Myocyte (in vitro differentiated cells): Measurements from ENCODE around the gene KRT77. TPM values are rescaled to one million over a fixed set of nuclear protein-coding genes. Genes with fewer than 3 reads are reported as not detected.

ENCODE experiments used
- DNase-seq: peaks from one replicate; pipeline ENCODE4 v3.0.0-alpha.2; 2012; ENCODE audit warnings: low read depth
- total RNA-seq: library from RNA; depleted of rRNA; stranded (reverse); fragments of >200 nt; gene quantifications from 2 replicates; pipeline ENCODE4 v1.2.3, GENCODE V29; 2014

Gene KRT77
- total RNA-seq, 1 donor from 2014 or later: not detected

DNA sequence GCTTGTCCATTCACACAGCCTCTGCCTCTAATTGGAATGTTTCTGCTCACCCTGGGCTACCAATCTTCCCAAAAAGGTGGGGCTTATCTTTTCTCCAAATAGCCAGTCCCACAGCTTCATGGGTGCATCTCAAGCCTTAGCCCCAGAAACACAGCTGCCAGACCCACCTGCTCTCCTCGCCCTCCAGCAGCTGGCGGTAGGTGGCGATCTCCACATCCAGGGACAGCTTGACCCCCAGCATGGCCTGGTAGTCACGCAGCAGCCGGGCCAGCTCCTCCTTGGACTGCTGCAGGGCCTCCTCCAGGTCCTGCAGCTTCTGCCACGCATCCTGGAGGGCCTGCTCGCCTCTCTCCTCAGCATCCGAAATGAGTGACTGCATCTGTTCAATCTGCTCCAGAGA is 11.1 kb downstream of the KRT77 start:
- no peak for DNase-seq

DNA sequence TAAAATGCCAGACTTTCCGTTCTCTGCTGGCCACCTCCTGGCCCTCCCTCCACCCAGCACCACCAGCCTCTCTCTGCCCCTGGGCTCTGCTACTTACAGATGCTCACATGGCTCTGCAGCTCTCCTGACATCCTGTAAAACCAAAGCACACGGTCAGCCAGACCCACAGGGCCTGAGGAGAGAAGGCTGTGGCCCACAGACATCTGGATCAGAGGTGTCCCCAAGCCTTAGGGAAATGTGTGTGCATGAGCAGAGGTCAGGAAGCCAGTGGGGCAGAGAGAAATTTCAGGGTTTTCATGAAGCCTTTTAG is 11.5 kb downstream of the KRT77 start:
- DNase-seq: no peak

- DNase-seq: no peak
These were observed 12.1 kb downstream of the KRT77 start for GRCh38 chr12:52691076-52691840.

DNA sequence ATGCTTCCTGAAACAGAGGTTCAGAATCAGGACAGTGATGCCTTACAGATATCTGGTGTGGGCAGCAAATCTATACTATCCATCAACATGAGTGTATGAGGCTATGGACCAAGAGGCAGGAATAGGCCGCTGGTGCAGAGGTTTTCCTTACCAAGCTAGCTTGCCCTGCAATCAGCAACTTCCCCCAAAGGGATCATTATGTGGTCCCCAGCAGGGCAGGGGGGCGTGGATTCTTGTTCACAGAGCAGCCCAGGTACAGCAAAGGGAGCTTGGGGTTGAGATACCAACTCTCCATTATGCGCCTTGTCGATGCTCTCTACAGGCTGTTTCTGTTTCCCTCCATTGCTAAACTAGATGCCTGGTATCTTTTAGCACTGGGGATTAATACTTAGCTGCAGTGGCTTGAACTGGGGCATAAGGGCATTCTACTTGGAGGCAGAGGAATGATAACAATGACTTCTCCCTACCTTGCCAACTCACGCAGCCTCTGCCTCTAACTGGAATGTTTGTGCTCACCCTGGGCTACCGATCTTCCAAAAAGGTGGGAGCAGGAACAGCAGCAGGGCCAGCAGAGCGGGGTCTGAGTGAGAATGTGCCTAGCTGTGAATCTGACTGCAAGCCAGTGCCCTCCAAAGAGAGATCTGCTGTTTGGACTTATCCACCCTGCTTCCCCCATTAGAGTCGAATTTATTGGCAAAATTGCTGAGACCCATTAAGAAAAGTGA is 12.8 kb downstream of the KRT77 start:
- no peak for DNase-seq

DNA sequence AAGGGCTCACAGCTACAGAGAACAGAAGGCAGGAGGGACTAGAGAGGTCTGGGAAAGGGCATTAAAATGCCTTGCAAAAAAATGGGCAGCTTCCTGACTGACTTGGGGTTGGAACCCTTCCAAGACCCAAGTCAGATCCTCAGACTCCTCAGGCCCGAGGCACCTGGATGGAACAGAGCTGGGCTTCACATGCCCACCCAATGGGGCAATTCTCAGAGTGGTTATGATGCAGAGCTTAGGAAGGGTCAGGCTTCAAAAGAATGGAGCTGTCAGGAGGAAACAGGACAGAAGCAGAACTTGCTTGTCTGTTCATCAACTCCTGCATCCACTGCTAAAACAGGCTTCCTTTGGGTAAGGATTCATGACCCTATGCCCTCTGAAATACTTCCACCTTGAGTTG is 13.4 kb downstream of the KRT77 start:
- no peak for DNase-seq

DNA sequence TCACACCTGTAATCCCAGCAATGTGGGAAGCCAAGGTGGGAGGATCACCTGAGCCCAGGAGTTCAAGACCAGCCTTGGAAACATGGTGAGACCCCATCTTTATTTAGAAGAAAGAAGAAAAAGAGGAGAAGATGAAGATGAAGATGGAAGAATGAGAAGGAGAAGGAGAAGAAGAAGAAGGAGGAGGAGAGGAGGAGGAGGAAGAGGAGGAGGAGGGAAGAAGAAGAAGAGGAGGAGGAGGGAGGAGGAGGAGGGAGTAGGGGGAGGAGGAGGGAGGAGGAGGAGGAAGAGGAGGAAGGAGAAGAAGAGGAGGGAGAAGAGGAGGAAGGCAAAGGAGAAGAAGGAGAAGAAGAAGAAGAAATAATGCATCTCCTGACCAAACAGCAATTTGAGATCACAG is 14.1 kb downstream of the KRT77 start:
- no peak for DNase-seq

DNA sequence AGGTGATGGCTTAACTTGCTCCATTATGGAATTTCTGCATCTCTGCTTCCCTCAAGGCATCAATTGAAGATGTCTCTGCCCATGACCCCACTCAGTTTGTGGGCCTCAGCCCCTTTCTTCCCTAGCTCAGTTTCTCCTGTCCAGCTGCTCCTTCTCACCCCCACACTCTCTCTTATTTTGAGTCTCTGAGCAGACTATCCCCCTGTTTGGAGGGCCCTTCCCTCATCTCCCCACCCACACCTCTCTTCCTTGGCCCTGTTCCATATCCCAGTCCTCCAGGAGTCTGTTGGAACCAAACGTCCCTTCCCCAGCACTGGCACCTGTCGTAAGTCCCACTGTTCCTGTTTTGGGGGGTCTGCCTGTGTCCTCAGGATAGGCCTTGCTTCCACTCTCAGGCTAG is 14.8 kb downstream of the KRT77 start:
- DNase-seq: no peak

DNA sequence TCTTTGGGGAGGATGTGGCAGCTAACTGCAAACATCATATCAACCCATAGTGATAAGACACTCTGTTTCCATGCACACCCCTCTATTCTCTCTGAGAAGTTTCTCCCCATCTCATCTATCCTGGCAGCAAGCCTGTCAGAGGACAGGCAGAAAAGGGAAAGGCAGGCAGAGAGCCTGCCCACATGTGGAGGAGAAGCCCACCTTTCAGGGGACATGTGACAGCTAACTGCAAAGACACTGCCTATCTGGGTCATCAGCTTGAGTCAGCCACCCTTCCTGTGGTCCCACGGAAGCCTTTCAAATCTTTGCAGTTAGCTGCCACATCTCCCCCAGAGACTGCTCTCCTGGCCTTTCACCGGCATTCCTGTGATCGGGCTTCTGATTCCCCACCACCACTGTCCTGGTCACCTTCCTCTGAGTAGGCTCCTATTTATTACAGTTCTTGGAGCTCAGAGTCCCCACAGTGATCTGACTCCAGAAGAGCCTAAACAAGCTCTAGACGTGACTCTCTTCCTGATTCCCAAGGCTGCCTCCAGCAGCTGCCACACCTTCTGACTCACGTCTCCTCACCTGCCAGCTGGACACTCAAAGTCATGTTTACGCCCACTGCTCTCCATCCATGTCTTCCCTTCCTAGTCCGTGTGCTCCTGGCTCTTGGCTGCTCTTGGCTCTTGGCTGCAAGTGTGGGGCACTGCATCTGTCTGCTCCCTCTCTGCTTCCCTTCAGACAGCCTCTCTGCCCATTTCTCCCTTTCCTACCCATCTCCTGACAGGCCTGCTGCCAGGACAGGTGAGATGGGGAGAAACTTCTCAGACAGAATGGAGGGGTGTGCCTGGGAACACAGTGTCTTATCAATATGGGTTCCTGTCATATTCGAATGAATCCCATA is 15.6 kb downstream of the KRT77 start:
- DNase-seq: no peak

DNA sequence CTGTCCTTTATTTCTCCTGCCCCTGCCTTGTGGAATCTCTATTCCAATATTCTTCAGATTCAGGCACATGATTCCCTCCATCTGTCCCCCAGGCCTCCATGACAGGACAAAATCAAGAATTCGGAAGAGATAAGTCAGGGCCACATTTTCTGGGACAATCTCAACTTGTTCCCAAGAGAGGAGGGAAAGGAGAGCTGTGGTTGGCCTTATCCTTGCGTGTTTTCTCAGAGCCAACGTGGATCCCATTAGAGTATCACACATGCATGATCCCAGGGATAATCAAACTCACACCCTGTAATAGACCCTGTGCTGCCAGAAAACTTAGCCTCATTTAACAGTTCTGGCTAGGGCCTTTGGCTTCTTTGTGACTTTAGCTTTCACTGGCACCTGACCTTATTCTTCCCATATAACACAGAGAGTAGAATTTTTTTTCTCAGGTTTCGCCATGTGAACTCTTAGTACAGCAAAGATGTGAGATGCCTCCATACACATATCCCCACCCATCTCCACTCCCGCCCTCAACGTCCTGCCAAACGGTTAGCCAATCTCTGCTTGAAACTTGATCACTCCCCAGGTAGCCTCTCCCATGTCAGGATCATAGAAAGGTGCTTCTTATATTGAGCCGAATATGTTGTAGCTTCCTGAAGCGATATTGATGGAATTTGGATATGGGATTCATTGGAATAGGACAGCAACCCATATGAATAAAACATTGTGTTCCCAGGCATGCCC is 16.4 kb downstream of the KRT77 start:
- no peak for DNase-seq

- no peak for DNase-seq
These were observed 17.3 kb downstream of the KRT77 start for GRCh38 chr12:52686063-52686462.

- DNase-seq: no peak
These were observed 17.9 kb downstream of the KRT77 start for GRCh38 chr12:52685406-52685890.

DNA sequence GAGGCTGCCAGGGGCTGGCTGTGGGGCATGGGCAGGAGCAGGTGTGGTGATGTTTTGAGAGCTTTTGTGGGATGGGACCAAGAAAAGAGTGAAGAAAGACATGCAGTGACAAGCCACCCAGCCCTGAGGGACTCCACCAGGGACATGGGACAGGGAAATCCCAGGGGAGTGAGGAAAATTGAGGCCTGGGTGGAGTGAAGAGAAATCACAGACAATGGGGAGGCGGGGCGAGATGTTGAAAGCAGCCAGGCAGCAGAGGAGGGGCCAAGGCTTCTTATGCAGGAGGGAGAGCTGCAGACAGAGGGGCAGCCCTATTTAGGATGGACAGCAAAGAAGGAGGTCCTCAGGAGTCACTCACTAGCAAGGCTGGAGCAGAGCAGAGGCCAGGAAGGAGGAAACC is 18.9 kb downstream of the KRT77 start:
- DNase-seq: no peak

GRCh38 chr12:52683575-52684300 is 19.6 kb downstream of the KRT77 start:
- DNase-seq: no peak

DNA sequence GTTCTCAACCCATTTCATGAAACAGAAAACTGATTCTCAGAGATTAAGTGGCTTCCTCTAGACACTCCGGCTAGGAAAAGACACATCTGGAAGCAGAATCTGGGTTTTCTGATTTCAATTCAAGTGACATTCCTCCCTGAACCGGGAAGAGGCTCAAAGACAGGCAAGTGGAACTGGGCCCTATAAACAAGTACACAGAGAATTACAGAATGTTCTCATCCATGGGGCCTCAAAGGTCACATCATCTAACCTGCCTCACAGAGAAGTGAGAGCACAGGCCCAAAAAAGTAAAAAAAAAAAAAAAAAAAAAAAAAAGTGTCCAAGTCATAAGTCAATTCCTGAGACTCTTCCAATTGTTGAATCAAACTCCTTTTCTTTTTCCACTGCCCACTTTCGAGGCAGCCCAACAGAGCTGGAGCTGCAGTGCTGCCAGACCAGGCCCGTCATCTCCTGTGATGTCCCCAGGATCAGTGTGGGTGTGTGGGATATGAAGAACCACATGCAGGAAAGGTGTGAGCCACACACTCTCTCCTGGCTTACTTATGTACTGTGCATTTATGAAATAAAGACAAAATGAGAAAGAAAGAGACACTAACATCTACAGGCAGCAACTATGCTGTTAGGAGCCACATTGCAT is 20.3 kb downstream of the KRT77 start:
- DNase-seq: no peak

DNA sequence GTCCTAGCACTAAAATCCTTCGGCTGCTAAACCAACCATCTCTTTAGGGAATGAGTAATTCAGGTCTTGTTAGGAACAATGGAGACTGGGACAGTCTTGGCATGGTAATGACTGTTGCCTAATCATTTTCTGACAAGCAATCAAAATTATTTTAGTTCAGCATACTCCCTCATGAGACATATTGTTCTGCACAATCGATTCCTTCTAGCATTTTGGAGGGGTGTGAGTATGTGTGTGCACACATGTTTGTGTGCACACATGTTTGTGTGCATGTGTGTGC is 21.0 kb downstream of the KRT77 start:
- DNase-seq: no peak

GRCh38 chr12:52681526-52682380 is 21.6 kb downstream of the KRT77 start:
- DNase-seq: no peak

DNA sequence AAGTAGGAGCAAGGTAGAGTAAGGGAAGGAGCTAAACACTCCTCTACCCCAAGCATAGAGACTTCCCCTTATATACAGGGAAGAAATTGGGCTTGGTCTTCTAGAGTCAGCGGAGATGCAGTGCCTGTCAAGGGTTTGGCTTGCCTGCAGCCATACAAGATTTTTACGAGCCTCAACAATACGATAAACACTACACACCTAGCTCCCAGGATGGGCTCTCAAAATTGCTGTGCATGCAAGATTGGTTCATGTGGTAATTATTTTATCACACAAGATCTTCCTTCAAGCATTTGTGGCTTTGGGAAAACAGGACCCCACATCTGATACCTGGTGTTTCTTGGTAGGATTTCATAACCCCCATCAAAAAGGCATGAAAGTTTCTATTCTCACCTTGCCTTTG is 23.0 kb downstream of the KRT77 start, which contains the start of gene KRT1:
Gene KRT1, minus strand, starts transcription at position 45 of the 400 bp plus-strand sequence. CDS start 59 bp downstream, outside the sequence.
- no peak for DNase-seq

DNA sequence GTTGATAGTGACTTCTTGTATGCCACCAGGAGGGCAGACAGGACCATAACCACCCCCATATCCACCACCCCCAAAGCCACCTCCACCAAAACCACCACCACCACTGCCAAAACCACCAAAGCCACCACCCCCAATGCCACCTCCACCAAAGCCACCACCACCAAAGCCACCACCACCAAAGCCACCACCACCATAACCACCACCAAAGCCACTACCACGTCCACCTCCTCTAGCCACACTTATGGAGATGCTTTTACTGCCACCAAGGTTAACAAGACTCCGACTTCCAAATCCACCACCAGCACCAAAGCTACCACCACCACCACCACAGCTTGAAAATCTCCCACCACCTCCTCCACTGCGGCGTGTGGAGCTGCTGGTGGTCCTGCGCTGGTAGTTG is 23.4 kb downstream of the KRT77 start:
- no peak for DNase-seq

GRCh38 chr12:52677671-52678070 is 25.7 kb downstream of the KRT77 start:
- no peak for DNase-seq
